Fibroblast of skin of left quadriceps (primary cell): ENCODE measurements around the gene ARPP19.
"Not testable (repeated sequence)": the region's sequence is repeated elsewhere in the genome, so short reads cannot be mapped to it uniquely, and the experiment has no call there.

ENCODE experiments used
- DNase-seq, 2 experiments: peaks; one replicate each; pipeline ENCODE4 v3.0.0-alpha.2; 2013; ENCODE audit warnings: low read depth in 2 of 2

Gene ARPP19

GRCh38 chr15:52568601-52569585 lies at the start of gene ARPP19:
Gene ARPP19 (minus strand): TSS chr15:52569030. CDS start chr15:52568892, 138 bp downstream.
- DNase-seq = peak; percentile 68 to 70

- DNase-seq = no peak
Measured at GRCh38 chr15:52617026-52617425, 48.2 kb upstream of the ARPP19 start.

- DNase-seq = no peak
Measured at GRCh38 chr15:52615302-52615701, 46.5 kb upstream of the ARPP19 start.

GRCh38 chr15:52609593-52609992 lies 40.8 kb upstream of the ARPP19 start:
- DNase-seq = no peak

GRCh38 chr15:52584414-52584813 lies 15.6 kb upstream of the ARPP19 start:
- no peak for DNase-seq

- DNase-seq = no peak
Measured at GRCh38 chr15:52579852-52580251, 11.0 kb upstream of the ARPP19 start.

GRCh38 chr15:52576692-52577091 lies 7.9 kb upstream of the ARPP19 start:
- DNase-seq = no peak

- not testable (repeated sequence) for DNase-seq
Measured at GRCh38 chr15:52575573-52575972, 6.7 kb upstream of the ARPP19 start.

GRCh38 chr15:52575072-52575471 lies 6.2 kb upstream of the ARPP19 start:
- DNase-seq = no peak

GRCh38 chr15:52574623-52575022 lies 5.8 kb upstream of the ARPP19 start:
- DNase-seq = not testable (repeated sequence)

- DNase-seq = no peak
Measured at GRCh38 chr15:52567871-52568600, 794 bp downstream of the ARPP19 start.

GRCh38 chr15:52566889-52567288 lies 1.9 kb downstream of the ARPP19 start:
- DNase-seq = no peak

GRCh38 chr15:52565417-52566358 lies 3.1 kb downstream of the ARPP19 start:
- not testable (repeated sequence) for DNase-seq

GRCh38 chr15:52563501-52564060 lies 5.2 kb downstream of the ARPP19 start:
- no peak for DNase-seq

- no peak for DNase-seq
Measured at GRCh38 chr15:52559575-52559974, 9.3 kb downstream of the ARPP19 start.

GRCh38 chr15:52559022-52559421 lies 9.8 kb downstream of the ARPP19 start:
- DNase-seq = no peak

- no peak for DNase-seq
Measured at GRCh38 chr15:52558196-52558595, 10.6 kb downstream of the ARPP19 start.

GRCh38 chr15:52557274-52557641 lies 11.6 kb downstream of the ARPP19 start:
- no peak for DNase-seq

GRCh38 chr15:52556524-52557273 lies 12.1 kb downstream of the ARPP19 start:
- no peak for DNase-seq

- DNase-seq = no peak
Measured at GRCh38 chr15:52552303-52552702, 16.5 kb downstream of the ARPP19 start.

- no peak for DNase-seq
Measured at GRCh38 chr15:52551762-52552161, 17.1 kb downstream of the ARPP19 start.
